GM19099 (cell line): ENCODE results near the gene LRP10.

Experiments used
- POLR2A ChIP-seq: IDR thresholded peaks from 3 replicates; pipeline ENCODE4 v1.6.1; 2011; ENCODE audit warnings: low read depth; ENCODE audit not compliant: insufficient read length; ENCODE audit errors: extremely low read depth

The LRP10 gene

GRCh38 chr14:22850944-22851764 lies 20.4 kb upstream of the LRP10 start:
- TF ChIP-seq POLR2A: no peak

DNA sequence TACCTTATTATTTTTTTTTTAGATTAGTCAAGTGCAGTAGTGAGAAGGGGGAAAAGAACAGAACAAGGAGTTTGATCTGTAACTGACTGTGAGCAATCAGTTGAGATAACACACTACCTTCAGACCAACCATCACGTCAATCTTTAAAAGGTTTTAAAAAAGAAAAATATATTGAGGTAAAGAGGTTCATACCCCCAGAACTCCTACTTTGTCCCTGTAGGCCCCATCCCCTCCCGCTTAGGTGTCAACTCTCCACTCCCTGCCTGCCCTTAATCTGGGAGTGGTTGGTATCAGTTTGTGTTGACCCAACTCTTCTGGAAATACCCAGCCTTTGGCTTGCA lies 19.0 kb upstream of the LRP10 start:
- TF ChIP-seq POLR2A: no peak

DNA sequence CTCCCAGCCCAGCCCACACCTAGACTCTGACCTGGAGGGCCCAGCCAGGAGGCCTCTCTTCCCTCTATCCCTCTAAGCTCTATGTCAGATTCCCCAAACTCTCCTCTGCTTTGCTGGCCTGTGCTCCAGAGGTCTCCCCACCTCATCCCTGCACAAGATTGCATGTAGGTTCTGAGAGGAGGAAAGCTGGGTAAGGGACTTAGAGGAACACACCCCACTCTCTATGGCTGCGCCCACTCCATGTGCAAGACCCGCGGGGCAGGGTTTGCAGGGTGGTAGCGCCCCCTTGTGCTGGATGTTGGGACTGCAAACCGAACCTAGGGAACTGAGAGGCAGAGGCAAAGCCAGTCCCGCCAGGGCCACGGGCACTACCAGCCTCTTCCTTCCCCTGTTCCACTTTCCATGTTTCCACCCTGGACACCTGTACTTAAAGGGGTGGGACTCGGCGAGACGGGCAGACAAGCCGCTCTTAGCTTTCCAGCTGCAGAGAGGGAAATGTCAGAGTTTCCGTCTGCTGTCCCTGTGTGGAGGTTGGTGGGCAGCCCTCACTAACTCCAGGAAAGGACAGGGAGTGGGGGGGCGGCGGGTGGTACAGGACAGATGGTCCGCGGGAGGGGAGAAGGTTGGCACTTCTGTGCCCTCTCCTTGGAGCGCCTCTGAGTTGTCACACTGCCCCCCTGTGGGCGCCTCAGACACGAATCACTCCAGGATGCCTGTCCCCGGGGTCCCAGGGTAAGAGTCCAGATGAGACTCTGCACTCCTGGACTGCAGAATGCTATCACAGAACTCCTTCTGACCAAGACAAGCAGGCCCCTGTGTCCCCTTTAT lies 18.4 kb upstream of the LRP10 start:
- TF ChIP-seq POLR2A: no peak

DNA sequence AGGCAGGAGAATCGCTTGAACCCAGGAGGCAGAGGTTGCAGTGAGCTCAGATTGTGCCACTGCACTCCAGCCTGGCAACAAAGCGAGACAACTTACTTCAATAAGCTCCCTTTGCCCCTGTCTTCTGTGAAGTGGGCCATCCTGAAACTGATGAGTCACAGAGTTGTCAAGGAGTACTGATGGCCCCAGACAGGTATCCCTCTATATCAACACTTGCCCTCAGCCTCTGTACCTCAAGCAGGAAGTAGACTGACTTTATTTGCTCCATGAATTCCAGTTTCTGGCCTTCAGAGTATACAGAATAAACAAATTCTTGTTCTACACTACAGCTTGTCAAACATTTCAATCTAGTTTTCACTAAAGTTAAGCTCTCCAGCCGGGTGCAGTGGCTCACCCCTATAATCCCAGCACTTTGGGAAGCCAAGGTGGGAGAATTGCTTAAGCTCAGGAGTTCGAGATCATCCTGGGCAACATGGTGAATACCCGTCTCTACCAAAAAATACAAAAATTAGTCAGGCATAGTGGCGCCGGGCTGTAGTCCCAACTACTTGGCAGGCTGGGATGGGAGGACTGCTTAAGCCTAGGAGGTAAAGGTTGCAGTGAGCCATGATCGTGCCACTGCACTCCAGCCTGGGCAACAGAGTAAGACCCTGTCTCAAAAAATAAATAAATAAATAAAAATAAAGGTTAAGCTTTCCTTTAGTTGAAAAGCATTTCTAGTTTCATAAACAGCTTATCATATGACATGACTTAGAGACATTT lies 16.4 kb upstream of the LRP10 start:
- no peak for TF ChIP-seq POLR2A

GRCh38 chr14:22856428-22856827 lies 15.1 kb upstream of the LRP10 start:
- TF ChIP-seq POLR2A: no peak

GRCh38 chr14:22861651-22862050 lies 9.9 kb upstream of the LRP10 start:
- no peak for TF ChIP-seq POLR2A

DNA sequence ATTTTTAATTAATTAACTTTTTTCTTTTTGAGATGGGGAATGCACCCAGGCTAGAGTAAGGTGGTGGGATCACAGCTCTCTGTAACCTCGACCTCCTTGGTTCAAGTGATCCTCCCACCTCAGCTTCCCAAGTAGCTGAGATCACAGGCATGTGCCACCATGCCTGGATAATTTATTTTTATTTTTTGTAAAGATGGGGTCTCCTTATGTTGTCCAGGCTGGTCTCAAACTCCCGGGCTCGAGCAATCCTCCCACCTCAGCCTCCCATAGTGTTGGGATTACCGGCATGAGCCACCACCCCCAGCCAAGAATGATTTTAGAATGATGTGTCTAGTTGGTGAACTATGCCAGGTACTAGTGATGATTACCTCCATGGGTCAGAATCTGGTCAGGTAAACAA lies 6.6 kb upstream of the LRP10 start:
- no peak for TF ChIP-seq POLR2A

- no peak for TF ChIP-seq POLR2A
Observed at GRCh38 chr14:22865424-22866405, 5.8 kb upstream of the LRP10 start.

DNA sequence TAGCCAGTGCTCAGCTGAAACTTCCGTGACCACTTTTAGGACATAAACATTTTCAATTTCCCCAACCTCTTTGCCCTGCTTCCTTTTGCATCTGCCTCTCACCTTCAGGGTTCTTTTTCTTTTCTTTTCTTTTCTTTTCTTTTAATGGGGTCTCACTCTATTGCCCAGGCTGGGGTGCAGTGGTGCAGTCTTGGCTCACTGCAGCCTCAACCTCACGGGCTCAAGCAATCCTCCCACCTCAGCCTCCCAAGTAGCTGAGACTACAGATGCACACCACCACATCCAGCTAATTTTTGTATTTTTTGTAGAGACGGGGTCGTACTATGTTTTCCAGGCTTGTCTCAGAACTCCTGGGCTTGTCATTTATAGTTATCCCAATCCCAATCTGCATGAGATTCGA lies 4.7 kb upstream of the LRP10 start:
- TF ChIP-seq POLR2A: no peak

- no peak for TF ChIP-seq POLR2A
Observed at GRCh38 chr14:22870811-22871223, 723 bp upstream of the LRP10 start.

DNA sequence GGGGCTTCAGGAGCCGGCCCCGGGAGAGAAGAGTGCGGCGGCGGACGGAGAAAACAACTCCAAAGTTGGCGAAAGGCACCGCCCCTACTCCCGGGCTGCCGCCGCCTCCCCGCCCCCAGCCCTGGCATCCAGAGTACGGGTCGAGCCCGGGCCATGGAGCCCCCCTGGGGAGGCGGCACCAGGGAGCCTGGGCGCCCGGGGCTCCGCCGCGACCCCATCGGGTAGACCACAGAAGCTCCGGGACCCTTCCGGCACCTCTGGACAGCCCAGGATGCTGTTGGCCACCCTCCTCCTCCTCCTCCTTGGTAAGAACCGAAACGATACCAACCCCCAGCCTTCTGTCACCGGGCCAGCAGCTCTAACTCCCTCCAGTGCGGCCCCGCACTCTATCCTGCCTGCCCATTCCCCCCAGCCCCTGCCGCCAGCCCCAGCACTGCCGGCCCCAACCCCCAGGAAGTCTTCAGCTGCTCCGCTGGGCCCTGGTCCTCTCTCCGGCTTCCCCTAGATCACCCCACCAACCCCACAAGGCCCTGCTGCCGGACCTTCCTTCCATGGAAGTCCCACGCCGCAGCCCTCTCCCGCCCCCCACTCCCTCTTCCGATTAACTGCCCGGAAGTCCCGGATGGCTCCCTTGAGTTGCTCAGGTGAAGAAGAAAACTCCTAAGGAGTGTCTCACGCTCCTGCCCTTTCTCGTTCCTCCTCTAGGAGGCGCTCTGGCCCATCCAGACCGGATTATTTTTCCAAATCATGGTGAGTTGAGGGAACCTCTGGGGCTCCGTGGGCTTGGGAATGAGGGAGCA lies 693 bp downstream of the LRP10 start:
- TF ChIP-seq POLR2A: no peak

- no peak for TF ChIP-seq POLR2A
Observed at GRCh38 chr14:22872833-22873520, 1.4 kb downstream of the LRP10 start.
